ENCODE measurements around the gene HOXA10.

The HOXA10 gene

GRCh38 chr7:27173956-27174873 lies at the start of gene HOXA10:
Gene HOXA10 (minus strand): TSS chr7:27174320. CDS start chr7:27174306, 14 bp downstream.
- ATAC-seq = no peak
- no peak for DNase-seq

- ATAC-seq = peak; percentile 71
Measured at GRCh38 chr7:27221201-27221797, 47.2 kb upstream of the HOXA10 start.

GRCh38 chr7:27220440-27220955 lies 46.4 kb upstream of the HOXA10 start:
- DNase-seq (no peak), ATAC-seq (no peak)

More at GRCh38 chr7:27221201-27221797, 47.2 kb upstream of the HOXA10 start:
- no peak for DNase-seq

- ATAC-seq = no peak
- no peak for DNase-seq
Measured at GRCh38 chr7:27219821-27220220, 45.7 kb upstream of the HOXA10 start.

GRCh38 chr7:27217951-27218350 lies 43.8 kb upstream of the HOXA10 start:
- no peak for ATAC-seq
- no peak for DNase-seq

GRCh38 chr7:27215356-27215755 lies 41.2 kb upstream of the HOXA10 start:
- no peak for DNase-seq
- ATAC-seq = no peak

- DNase-seq (no peak), ATAC-seq (no peak)
Measured at GRCh38 chr7:27214239-27214950, 40.3 kb upstream of the HOXA10 start.

GRCh38 chr7:27213433-27214238 lies 39.5 kb upstream of the HOXA10 start:
- DNase-seq (no peak), ATAC-seq (no peak)

- no peak for ATAC-seq
- no peak for DNase-seq
Measured at GRCh38 chr7:27212497-27213432, 38.6 kb upstream of the HOXA10 start.

GRCh38 chr7:27211764-27212204 lies 37.7 kb upstream of the HOXA10 start:
- ATAC-seq = no peak
- no peak for DNase-seq

GRCh38 chr7:27211084-27211446 lies 36.9 kb upstream of the HOXA10 start:
- ATAC-seq = no peak
- no peak for DNase-seq

GRCh38 chr7:27210441-27211083 lies 36.4 kb upstream of the HOXA10 start:
- ATAC-seq (peak; percentile 44), DNase-seq (peak; percentile 60)

- no peak for ATAC-seq
- no peak for DNase-seq
Measured at GRCh38 chr7:27209933-27210440, 35.9 kb upstream of the HOXA10 start.

- ATAC-seq = no peak
Measured at GRCh38 chr7:27208998-27209397, 34.9 kb upstream of the HOXA10 start.

GRCh38 chr7:27207348-27207985 lies 33.3 kb upstream of the HOXA10 start:
- DNase-seq (no peak), ATAC-seq (no peak)

More at GRCh38 chr7:27208998-27209397, 34.9 kb upstream of the HOXA10 start:
- no peak for DNase-seq

- ATAC-seq (no peak), DNase-seq (no peak)
Measured at GRCh38 chr7:27205325-27206280, 31.5 kb upstream of the HOXA10 start.

GRCh38 chr7:27204851-27205322 lies 30.8 kb upstream of the HOXA10 start:
- DNase-seq (no peak), ATAC-seq (no peak)

Data from stimulated activated naive CD8-positive, alpha-beta T cell treated with anti-CD3 and anti-CD28 coated beads, Interleukin-15, Interleukin-2, amounts not matched to agents 100 U/mL and 50 U/mL, for 24 hours (primary cell).